ENCODE data around the gene ENTPD3.

The ENTPD3 gene

DNA sequence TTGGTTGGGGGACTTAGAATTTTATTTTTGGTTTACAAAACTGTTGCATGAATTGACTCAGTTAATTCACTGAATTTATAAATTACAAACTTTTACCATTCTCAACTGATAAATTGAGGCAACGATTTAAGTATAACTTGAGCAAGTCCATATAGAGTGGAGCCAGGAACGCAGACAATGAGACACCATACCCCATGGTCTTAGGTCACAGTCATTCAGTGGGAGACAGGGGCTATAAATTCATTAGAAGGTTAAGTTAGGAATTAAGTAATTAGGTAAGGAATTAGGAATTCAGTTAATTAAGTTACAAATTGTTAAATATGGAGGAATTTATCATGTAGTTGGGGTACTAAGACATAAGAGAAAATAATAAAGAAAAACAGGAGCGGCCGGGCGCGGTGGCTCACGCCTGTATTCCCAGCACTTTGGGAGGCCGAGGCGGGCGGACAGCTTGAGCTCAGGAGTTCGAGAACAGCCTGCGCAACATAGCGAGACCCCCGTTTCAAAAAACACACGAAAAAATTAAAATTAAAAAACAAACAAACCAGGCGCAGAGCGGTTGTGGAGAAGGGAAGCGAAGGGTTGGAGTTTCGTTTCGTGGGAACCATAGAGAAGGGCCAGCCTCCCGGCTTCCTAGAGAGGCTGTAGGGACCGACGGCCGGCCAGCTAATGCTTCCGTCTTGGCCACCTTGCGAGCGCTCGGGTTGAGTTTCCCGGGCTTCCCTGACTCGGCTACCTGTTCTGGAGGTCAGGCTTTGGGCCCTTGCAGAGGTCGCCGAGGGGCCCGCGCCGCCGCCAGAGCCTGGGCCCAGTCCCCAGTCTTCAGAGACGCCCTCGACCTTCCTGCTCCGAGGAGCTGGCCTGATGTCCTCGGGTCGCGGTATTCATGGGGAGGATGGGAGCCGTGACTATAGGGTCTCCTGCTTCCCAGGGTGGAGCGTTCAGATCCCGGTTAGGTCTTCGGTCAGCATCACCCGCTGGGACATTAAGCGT is 89.8 kb downstream of the ENTPD3 start, which contains the start of gene ZNF619:
ZNF619 (plus strand) TSS at position 645 of the 993 bp plus-strand sequence. CDS start 858 bp downstream, outside the sequence.
- no peak for DNase-seq (ENCODE audit: low read depth, low spot score)
- TF ChIP-seq YY1 (IDR thresholded peaks at IDR 0.05; ENCODE audit: insufficient read depth, insufficient read length) (no peak), ZNF274 (IDR thresholded peaks at IDR 0.05; ENCODE audit: low read depth, low read length) (no peak), SUZ12 (IDR thresholded peaks at IDR 0.05; ENCODE audit: extremely low read depth, insufficient read depth, insufficient read length) (no peak)

GRCh38 chr3:40477666-40478065 is 90.7 kb downstream of the ENTPD3 start:
- no peaks in the 10 kb centered on the region for H3K9me3 ChIP-seq (ENCODE audit: insufficient read depth, low read length)
- DNase-seq (ENCODE audit: low read depth, low spot score), result no peak
- no peak overlapping the region for H3K9ac ChIP-seq (ENCODE audit: insufficient read length, low read depth)
- H3K4me3 ChIP-seq (ENCODE audit: insufficient read length, low read depth), result peak overlapping the region; percentile 61
- H3K27me3 ChIP-seq (ENCODE audit: insufficient read depth, insufficient read length), result no peaks in the 10 kb centered on the region
- no peak for TF ChIP-seq YY1 (IDR thresholded peaks at IDR 0.05; ENCODE audit: insufficient read depth, insufficient read length)
- TF ChIP-seq ZNF274 (IDR thresholded peaks at IDR 0.05; ENCODE audit: low read depth, low read length), result no peak
- no peaks in the 10 kb centered on the region for H3K4me1 ChIP-seq (ENCODE audit: insufficient read depth, insufficient read length)
- H3K36me3 ChIP-seq (ENCODE audit: insufficient read depth, insufficient read length, low read length), result peaks cover 6% of the 10 kb centered on the region

More for the DNA sequence above, 89.8 kb downstream of the ENTPD3 start, which contains the start of gene ZNF619:
- peaks cover 6% of the 10 kb centered on the region for H3K36me3 ChIP-seq (ENCODE audit: insufficient read depth, insufficient read length, low read length)
- peak within 1 kb of the TSS; percentile 61 for H3K4me3 ChIP-seq (ENCODE audit: insufficient read length, low read depth)
- H3K4me1 ChIP-seq (ENCODE audit: insufficient read depth, insufficient read length), result no peaks in the 10 kb centered on the region
- no peaks in the 10 kb centered on the region for H3K27me3 ChIP-seq (ENCODE audit: insufficient read depth, insufficient read length)
- H3K9me3 ChIP-seq (ENCODE audit: insufficient read depth, low read length), result no peaks in the 10 kb centered on the region
- H3K9ac ChIP-seq (ENCODE audit: insufficient read length, low read depth), result peak within 1 kb of the TSS; percentile 79
